Measurements from ENCODE around the gene PHETA1.

PHETA1 gene, protein sequence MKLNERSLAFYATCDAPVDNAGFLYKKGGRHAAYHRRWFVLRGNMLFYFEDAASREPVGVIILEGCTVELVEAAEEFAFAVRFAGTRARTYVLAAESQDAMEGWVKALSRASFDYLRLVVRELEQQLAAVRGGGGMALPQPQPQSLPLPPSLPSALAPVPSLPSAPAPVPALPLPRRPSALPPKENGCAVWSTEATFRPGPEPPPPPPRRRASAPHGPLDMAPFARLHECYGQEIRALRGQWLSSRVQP

GRCh38 chr12:111368788-111369495 is at the start of gene PHETA1:
Gene PHETA1, minus strand, starts transcription at chr12:111369095. Its CDS starts 5,668 bp downstream, at chr12:111363427.
- DNase-seq (ENCODE audit: low spot score): peak; percentile 79

DNA sequence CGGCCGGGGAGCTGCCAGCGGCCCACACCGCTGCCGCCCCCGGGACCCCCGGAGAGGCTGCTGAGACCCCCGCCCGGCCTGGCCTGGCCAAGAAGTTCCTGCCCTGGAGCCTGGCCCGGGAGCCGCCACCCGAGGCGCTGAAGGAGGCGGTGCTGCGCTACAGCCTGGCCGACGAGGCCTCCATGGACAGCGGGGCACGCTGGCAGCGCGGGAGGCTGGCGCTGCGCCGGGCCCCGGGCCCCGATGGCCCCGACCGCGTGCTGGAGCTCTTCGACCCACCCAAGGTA is 49.6 kb upstream of the PHETA1 start:
- DNase-seq (ENCODE audit: low spot score): no peak

GRCh38 chr12:111417784-111418593 is 49.1 kb upstream of the PHETA1 start:
- DNase-seq (ENCODE audit: low spot score): no peak

DNA sequence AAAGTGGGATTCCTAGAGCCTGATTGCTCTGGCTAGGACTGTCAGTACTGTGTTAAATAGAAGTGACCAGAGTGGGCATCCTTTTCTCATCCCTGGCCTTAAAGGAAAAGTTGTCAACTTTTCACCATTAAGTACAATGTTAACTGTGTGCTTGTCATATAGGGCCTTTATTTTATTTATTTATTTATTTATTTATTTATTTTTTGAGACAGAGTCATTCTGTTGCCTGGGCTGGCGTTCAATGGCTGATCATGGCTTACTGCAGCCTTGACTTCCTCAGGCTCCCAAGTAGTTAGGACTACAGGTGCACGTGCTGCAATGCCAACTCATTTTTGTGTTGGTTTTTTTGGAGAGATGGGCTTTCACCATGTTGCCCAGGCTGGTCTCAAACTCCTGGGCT is 48.4 kb upstream of the PHETA1 start:
- no peak for DNase-seq (ENCODE audit: low spot score)

- DNase-seq (ENCODE audit: low spot score): no peak
Measured at GRCh38 chr12:111414711-111415252, 45.9 kb upstream of the PHETA1 start.

- no peak for DNase-seq (ENCODE audit: low spot score)
Measured at GRCh38 chr12:111413442-111414086, 44.7 kb upstream of the PHETA1 start.

GRCh38 chr12:111412830-111413441 is 44.0 kb upstream of the PHETA1 start:
- DNase-seq (ENCODE audit: low spot score): peak; percentile 70

DNA sequence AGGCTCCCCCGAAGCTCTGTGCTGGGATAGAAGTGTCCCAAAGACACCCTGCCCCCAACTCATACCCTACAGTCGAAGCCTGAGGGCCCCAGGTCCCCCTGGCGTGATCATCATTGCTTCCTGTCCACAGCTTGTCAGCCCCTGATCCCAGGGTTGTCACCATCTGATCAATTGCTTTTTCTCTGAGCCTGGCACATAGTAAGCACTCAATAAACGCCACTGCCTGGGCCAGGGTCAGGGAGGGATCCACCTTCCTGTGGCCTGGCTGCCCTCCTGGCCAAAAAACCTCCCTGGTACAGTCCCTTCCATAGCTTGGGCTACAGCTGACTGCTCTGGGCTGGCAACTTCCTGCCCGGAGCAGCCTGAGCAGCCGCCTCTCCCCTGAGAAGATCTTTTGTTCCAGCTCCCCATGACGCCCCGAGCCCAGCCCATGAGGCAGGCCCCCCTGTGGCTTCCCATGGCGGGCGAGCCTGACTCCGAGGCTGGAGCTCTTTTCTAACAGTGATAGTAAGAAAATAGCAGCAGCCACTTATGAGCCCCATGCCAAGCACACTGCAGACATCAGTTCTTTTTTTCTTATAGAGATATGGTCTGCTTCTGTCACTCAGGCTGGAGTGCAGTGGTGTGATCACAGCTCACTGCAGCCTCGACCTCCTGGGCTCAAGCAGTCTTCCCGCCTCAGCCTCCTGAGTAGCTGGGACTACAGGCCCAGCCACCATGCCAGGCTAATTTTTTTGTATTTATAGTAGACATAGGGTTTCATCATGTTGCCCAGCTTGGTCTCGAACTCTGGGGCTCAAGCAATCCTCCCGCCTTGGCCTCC is 43.3 kb upstream of the PHETA1 start:
- no peak for DNase-seq (ENCODE audit: low spot score)

DNA sequence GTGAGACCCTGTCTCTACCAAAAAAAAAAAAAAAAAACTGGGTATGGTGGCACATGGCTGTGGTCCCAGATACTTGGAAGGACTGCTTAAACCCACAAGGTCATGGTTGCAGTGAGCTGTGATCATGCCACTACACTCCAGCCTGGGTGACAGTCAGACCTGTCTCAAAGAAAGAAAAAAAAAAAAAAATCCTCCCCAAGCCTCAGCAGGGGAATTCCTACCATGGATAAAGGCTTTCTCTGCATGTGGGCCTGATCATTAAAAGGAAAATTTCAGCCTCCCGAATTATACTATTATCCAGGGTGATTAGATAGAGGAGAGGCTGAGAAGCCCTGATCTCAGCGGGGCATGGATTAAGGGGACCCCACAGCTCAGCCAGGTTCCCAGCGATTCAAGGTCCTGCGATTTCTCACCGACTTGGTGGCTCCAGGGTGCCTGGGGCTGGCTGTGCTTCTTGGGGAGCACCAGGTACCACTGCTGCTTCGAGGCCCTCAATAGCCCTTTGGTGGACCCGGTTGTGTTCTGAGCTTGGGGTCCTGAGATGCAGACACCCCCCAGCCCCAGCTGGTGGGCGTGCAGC is 42.4 kb upstream of the PHETA1 start:
- no peak for DNase-seq (ENCODE audit: low spot score)

GRCh38 chr12:111410431-111411184 is 41.7 kb upstream of the PHETA1 start:
- DNase-seq (ENCODE audit: low spot score): no peak

DNA sequence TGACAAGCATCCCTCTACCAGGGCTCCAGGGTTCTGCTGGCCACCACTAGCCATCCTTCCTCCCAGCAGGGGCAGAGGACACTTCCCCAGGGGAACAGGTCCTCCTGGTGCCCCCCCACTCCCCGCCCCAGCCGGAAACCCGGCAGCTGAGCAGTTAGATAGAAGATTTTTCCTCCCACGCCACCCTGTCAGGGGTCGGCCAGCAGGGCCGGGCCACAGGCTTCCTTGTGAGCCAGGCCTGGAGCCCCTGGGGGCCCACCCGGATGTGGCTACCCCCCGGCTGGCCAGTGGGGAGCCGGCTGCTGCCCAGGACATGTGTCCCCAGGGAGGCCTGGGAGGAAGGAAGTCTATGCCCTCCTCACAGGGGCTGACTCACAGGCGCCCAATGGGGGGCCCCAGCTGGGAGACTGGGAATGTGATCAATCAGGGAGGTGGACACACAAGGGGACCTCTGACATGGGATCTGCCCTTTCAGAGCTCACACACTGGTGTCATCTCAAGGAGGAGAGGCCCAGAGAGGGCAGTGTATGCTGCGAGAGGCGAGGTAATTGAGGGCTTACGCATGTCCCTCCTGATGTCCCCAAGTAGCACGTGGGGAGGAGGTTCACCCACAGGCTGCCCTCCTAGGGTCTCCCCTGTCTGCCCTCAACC is 41.0 kb upstream of the PHETA1 start:
- DNase-seq (ENCODE audit: low spot score): no peak

- DNase-seq (ENCODE audit: low spot score): no peak
Measured at GRCh38 chr12:111409403-111409779, 40.5 kb upstream of the PHETA1 start.

- DNase-seq (ENCODE audit: low spot score): no peak
Measured at GRCh38 chr12:111408686-111409402, 39.9 kb upstream of the PHETA1 start.

DNA sequence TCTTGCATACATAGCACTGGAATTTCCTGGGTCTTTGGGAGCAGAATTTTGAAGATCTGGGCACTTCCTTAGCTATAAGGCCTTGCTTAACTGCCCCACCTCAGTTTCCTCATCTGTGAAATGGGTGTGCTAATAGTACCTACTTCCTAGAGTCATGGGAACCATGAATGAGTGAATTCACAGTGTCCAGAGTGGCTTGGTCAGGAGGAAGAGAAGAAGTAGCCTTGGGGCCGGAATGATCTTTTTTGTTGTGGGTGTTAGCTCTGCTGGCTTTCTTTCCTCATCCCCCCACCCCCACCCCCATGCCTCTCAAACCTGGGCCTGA is 39.2 kb upstream of the PHETA1 start:
- DNase-seq (ENCODE audit: low spot score): no peak

DNA sequence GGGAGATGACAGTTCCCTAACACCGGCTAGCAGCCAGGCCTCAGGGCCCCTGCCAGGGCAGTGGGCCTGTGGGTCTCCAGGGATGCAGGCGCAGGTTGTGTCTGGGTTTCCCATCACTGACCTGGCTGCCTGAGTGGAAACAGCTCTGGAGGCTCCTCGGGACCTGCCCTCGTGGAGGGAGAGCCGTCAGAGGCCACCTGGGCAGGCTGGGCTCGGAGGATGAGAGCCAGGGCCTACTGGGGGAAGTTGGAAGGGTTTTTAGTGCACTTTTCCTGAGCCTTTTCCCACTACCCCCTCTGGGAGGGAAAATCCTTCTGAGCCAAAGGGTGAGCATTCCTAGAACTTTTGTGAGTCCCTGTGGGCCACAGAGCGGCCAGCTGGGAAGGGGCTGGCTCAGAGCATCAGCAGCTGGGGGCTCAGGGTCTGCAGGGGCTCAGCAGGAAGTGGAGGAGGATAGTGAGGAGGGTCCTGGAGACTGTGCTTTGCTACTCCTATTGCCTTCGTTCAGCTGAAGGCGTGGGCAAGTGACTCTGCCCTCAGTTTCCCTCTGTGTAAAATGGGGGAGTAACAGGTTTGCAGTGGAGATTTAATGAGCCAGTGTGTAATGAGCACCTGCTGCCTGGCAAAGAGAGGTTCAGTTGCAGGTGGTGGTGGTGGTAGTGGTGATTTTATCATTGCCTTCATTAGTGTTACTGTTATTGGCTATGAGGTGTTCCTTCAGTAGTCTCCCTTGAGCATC is 38.7 kb upstream of the PHETA1 start:
- no peak for DNase-seq (ENCODE audit: low spot score)

DNA sequence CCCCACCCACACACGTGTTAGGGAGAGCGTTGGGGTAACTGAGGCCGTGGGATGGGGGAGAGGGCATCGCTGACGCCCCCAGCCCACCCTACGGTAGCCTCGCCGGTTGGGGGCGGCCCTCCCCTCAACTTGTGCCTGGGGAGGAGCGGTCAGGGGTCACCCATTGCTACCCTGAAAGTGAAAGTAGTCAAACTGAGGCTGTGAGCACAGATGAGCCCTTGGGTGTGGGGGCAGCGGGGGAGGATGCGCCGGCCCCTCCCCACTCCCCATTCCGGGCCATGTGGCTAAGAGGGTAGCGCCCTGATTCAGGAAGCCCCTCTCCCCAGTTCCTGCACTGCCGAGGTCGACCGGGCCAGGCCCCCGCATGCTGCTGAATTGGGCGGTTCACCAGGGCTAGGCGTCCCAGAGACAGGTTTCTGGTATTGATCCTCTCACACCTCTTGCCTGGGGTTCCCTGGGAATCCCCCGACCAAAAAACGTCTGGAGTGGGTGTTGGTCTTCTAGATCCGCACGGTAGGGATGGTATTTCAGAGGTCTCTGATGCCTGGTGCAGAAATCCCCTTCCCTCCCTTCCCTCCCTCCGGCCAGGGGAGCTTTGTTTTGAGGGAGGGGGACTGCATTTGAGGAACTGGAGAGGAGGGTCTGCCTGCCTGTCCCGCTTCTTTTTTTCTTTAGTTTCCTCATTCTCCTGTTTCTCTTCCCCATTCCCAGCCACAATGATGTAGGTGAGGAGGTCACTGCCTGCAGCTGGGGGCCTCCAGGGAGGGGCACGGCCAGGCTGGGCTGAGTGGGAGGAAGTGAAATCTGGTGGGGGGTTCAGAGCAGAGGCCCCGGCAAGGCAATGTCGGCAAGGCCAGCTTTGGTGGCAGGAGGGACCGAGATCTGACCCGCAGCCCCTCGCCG is 37.8 kb upstream of the PHETA1 start:
- no peak for DNase-seq (ENCODE audit: low spot score)

DNA sequence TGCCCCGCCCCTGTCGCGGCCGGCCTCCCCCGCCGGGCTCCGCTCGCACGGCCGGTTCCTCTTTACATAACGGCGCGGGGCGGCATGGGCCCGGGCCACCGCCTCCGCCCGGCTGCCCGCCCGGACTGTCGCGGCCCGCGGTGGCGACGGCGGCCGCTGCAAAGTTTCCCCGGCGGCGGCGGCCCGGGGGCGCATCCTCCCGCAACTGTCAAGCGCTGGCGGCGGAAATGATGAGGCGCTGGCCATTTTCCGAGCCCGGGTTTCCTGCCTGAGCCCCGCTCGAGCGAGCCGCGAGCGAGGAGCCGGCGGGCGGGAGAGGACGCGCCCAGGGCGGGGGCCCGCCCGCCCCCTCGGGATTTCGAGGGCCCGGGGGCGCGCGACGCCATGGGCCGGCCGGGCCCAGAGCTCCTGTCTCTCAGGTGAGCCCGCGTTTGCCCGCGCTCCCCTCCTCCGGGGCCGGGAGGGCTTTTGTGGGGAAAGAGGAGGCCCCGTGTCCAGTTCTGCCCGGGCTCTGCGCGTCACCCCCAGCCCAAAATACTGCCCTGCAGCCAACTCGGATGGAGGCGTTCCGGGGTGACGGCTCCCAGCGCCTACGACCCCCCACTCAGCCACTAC is 37.1 kb upstream of the PHETA1 start, which contains the start of gene SH2B3:
Gene SH2B3 (plus strand): TSS at position 65 of the 615 bp plus-strand sequence. CDS start 12,223 bp downstream, outside the sequence.
- DNase-seq (ENCODE audit: low spot score): no peak
